Neural cell (in vitro differentiated cells): ENCODE results near the gene IGF1R.

Experiments used
- CTCF ChIP-seq: fragments of 450-650 bp; IDR thresholded peaks from 2 replicates; pipeline ENCODE4 v1.5.1; 2014; ENCODE audit warnings: antibody characterized with exemption, mild to moderate bottlenecking, moderate library complexity; ENCODE audit not compliant: poor library complexity, severe bottlenecking
- EP300 ChIP-seq: fragments of 450-650 bp; conservative IDR thresholded peaks from 2 replicates; pipeline ENCODE4 v1.6.1; 2014; ENCODE audit warnings: antibody characterized with exemption, mild to moderate bottlenecking, moderate library complexity; ENCODE audit not compliant: poor library complexity, severe bottlenecking
- EZH2 ChIP-seq: fragments of 200-600, 300-800 bp; shearing (Covaris generic), sonication (generic); IDR thresholded peaks from 2 replicates; pipeline ENCODE4 v1.6.1; 2014; ENCODE audit warnings: antibody characterized with exemption, low read length, borderline replicate concordance, mild to moderate bottlenecking; ENCODE audit not compliant: insufficient read depth, poor library complexity, severe bottlenecking
- RAD21 ChIP-seq: fragments of 450-650 bp; conservative IDR thresholded peaks from 2 replicates; pipeline ENCODE4 v1.6.1; 2014; ENCODE audit warnings: antibody characterized with exemption, mild to moderate bottlenecking, moderate library complexity
- SMC3 ChIP-seq: fragments of 450-650 bp; conservative IDR thresholded peaks from 2 replicates; pipeline ENCODE4 v1.6.1; 2014; ENCODE audit warnings: antibody characterized with exemption, mild to moderate bottlenecking, moderate library complexity; ENCODE audit not compliant: poor library complexity

GRCh38 chr15:98935736-98936135, 287.4 kb downstream of the IGF1R start:
- no peak for TF ChIP-seq CTCF
- no peak for TF ChIP-seq EP300
- TF ChIP-seq EZH2, result no peak
- TF ChIP-seq RAD21, result no peak
- no peak for TF ChIP-seq SMC3
